ENCODE measurements around the gene KMT2D.

The KMT2D gene

DNA sequence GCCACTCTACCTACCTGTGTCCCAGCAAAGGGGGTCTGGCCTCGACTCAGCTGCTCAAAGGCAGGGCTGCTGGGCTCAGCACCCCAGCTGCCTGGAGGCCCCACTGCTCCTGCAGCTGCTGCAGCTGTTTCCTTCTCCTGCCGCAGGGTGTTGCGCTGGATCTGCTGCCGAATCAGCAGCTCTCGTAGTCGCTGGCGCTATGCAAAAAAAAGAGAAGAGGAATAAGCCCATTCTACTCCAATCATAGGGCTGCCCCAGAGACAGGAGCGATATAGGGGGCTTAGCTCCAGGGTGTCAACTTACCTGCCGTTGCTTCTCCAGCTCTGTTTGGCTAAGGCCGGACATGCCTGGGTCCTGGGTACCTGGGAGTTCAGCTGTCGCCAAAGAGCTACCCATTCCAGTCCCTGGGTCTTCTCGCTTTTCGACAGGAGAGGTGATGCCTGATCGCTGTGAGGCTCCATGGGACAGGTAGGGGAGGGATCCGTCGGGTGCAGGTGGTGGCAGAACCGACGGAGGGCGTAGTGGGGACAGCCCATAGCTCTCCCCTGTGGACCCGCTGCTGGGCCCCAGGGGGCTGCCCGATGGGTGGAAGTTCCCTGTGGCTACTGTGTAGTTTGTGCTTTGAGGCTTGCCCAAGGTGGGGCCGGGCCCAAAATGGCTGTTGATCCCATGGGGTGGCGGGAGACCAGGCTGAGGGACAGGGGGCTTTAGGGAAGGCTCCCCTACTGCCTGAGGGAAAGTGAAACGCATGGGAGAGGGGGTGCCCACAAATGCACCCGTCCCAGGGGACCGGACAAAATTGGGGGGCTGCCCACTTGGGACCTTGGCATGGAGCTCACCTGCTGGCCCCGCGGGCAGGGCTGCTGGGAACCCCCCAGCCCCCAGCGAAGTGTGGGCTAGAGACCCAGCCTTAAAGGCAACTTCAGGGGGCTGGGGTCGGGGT, 20.9 kb downstream of the KMT2D start:
- H3K27ac ChIP-seq (replicated peaks), result no peak overlapping the region
- no peak for DNase-seq (ENCODE audit: low read depth in 1 of 2, low spot score in 1 of 2)
- TF ChIP-seq SPI1 (IDR thresholded peaks at IDR 0.05; ENCODE audit: borderline replicate concordance, low read depth) (no peak), POLR2AphosphoS5 (IDR thresholded peaks at IDR 0.05; ENCODE audit: low read depth) (no peak), REST (IDR thresholded peaks at IDR 0.05; ENCODE audit: insufficient replicate concordance, low read depth) (no peak), GABPA (IDR thresholded peaks at IDR 0.05; ENCODE audit: low read depth) (no peak)
- TF ChIP-seq, protein P1, sequence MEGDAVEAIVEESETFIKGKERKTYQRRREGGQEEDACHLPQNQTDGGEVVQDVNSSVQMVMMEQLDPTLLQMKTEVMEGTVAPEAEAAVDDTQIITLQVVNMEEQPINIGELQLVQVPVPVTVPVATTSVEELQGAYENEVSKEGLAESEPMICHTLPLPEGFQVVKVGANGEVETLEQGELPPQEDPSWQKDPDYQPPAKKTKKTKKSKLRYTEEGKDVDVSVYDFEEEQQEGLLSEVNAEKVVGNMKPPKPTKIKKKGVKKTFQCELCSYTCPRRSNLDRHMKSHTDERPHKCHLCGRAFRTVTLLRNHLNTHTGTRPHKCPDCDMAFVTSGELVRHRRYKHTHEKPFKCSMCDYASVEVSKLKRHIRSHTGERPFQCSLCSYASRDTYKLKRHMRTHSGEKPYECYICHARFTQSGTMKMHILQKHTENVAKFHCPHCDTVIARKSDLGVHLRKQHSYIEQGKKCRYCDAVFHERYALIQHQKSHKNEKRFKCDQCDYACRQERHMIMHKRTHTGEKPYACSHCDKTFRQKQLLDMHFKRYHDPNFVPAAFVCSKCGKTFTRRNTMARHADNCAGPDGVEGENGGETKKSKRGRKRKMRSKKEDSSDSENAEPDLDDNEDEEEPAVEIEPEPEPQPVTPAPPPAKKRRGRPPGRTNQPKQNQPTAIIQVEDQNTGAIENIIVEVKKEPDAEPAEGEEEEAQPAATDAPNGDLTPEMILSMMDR (IDR thresholded peaks at IDR 0.05; ENCODE audit: insufficient read depth, low read length), result no peak
- no peaks in the 10 kb centered on the region for H3K27me3 ChIP-seq (ENCODE audit: insufficient read depth, poor library complexity, severe bottlenecking)
- no peak overlapping the region for H3K4me3 ChIP-seq (replicated peaks; ENCODE audit: insufficient read depth, low read length)

DNA sequence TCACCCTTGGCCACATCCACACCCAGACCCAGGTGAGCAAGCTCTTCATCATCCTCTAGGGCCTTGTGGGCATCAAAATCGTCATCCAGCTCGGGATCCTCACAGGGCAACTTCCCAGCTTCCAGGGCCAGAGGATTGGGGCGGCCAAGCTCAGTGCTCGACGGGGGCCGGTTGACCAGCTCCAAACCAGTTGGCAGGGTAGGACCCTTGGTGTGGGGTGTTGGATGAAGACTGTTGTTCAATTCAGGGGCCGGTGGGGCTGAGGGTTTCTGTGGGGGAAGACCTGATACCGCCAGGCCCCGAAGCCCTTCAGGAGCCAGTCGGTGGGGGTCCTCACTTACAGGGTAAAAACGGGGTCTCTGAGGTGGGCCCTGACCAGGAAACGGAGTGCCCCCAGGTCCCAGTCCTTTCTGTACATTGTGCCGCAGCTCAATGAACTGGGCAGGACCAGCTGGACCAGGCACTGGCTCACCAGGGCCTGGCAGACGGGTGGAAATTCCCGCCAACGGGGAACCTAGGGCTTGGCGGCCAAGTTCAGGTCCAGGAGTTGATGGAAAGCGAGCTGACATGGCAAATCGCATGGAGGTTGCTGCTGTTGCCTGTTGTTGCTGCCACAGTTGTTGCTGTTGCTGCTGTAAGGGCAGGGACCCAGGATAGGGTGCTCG, 22.2 kb downstream of the KMT2D start:
- Histone ChIP-seq H3K27me3 (ENCODE audit: insufficient read depth, poor library complexity, severe bottlenecking) (no peaks in the 10 kb centered on the region), H3K4me3 (replicated peaks; ENCODE audit: insufficient read depth, low read length) (no peak overlapping the region), H3K27ac (replicated peaks) (no peak overlapping the region)
- no peak for DNase-seq (ENCODE audit: low read depth in 1 of 2, low spot score in 1 of 2)
- TF ChIP-seq POLR2AphosphoS5 (IDR thresholded peaks at IDR 0.05; ENCODE audit: low read depth) (no peak), GABPA (IDR thresholded peaks at IDR 0.05; ENCODE audit: low read depth) (no peak), SPI1 (IDR thresholded peaks at IDR 0.05; ENCODE audit: borderline replicate concordance, low read depth) (no peak), REST (IDR thresholded peaks at IDR 0.05; ENCODE audit: insufficient replicate concordance, low read depth) (no peak)
- TF ChIP-seq, protein P1 (IDR thresholded peaks at IDR 0.05; ENCODE audit: insufficient read depth, low read length), result no peak

- Histone ChIP-seq H3K27ac (replicated peaks) (no peak overlapping the region), H3K27me3 (ENCODE audit: insufficient read depth, poor library complexity, severe bottlenecking) (no peaks in the 10 kb centered on the region), H3K4me3 (replicated peaks; ENCODE audit: insufficient read depth, low read length) (no peak overlapping the region)
- TF ChIP-seq GABPA (IDR thresholded peaks at IDR 0.05; ENCODE audit: low read depth), result no peak
- no peak for TF ChIP-seq SPI1 (IDR thresholded peaks at IDR 0.05; ENCODE audit: borderline replicate concordance, low read depth)
- TF ChIP-seq POLR2AphosphoS5 (IDR thresholded peaks at IDR 0.05; ENCODE audit: low read depth), result no peak
- TF ChIP-seq, protein P1 (IDR thresholded peaks at IDR 0.05; ENCODE audit: insufficient read depth, low read length), result no peak
- no peak for TF ChIP-seq REST (IDR thresholded peaks at IDR 0.05; ENCODE audit: insufficient replicate concordance, low read depth)
- no peak for DNase-seq (ENCODE audit: low read depth in 1 of 2, low spot score in 1 of 2)
These were observed 22.7 kb downstream of the KMT2D start for GRCh38 chr12:49037947-49038237.

All from HL-60 (cell line).